HepG2 (cell line): ENCODE results near the gene TNFRSF6B. TPM values are rescaled to one million over a fixed set of nuclear protein-coding genes. Genes with fewer than 3 reads are reported as not detected.

Experiments used
- ADNP ChIP-seq: sonication (generic); formaldehyde crosslinking; IDR thresholded peaks from 2 replicates; pipeline ENCODE4 v1.4.0; 2020; ENCODE audit warnings: missing genetic modification reagents
- AGO1 ChIP-seq: fragments of 200-400 bp; formaldehyde crosslinking; IDR thresholded peaks from 2 replicates; pipeline ENCODE4 v1.6.1; 2017; ENCODE audit warnings: mild to moderate bottlenecking, low read depth, low read length, moderate library complexity; ENCODE audit not compliant: poor library complexity, severe bottlenecking
- ELF1 ChIP-seq: sonication (generic); formaldehyde crosslinking; IDR thresholded peaks from 2 replicates; pipeline ENCODE4 v1.4.0; 2020; ENCODE audit warnings: missing genetic modification reagents
- FOSL1 ChIP-seq: sonication (generic); formaldehyde crosslinking; IDR thresholded peaks from 2 replicates; pipeline ENCODE4 v1.9.0; 2021; ENCODE audit warnings: missing genetic modification reagents, borderline replicate concordance
- GTF2F1 ChIP-seq: fragments of 150-350 bp; IDR thresholded peaks from 2 replicates; pipeline ENCODE4 v1.6.1; 2014; ENCODE audit warnings: low read length
- HNF4A ChIP-seq: sonication (generic); formaldehyde crosslinking; IDR thresholded peaks from 2 replicates; pipeline ENCODE4 v1.4.0; 2020; ENCODE audit warnings: missing genetic modification reagents
- MXI1 ChIP-seq: IDR thresholded peaks from 3 replicates; pipeline ENCODE4 v1.6.1; 2012; ENCODE audit warnings: low read depth, low read length, inconsistent platforms, borderline replicate concordance
- NR2C2 ChIP-seq: sonication (generic); formaldehyde crosslinking; IDR thresholded peaks from 2 replicates; pipeline ENCODE4 v1.4.0; 2020; ENCODE audit warnings: missing genetic modification reagents, mild to moderate bottlenecking, moderate library complexity, borderline replicate concordance
- NR2F2 ChIP-seq: IDR thresholded peaks from 2 replicates; pipeline ENCODE4 v1.6.1; 2012; ENCODE audit warnings: low read depth, inconsistent platforms, borderline replicate concordance
- TBP ChIP-seq: sonication (generic); formaldehyde crosslinking; IDR thresholded peaks from 2 replicates; pipeline ENCODE4 v1.5.0; 2020; ENCODE audit warnings: missing genetic modification reagents
- TCF12 ChIP-seq, 2 experiments: fragments of 450-650 bp in 1 of 2; sonication (generic) in 1 of 2; formaldehyde crosslinking in 1 of 2; IDR thresholded peaks; 2 replicates each; pipeline versions ENCODE4 v1.6.1 to v1.8.0; 2017 to 2022; ENCODE audit warnings: antibody characterized with exemption in 1 of 2, mild to moderate bottlenecking in 1 of 2, missing genetic modification reagents in 1 of 2, moderate library complexity in 1 of 2
- WIZ ChIP-seq: sonication (generic); formaldehyde crosslinking; IDR thresholded peaks from 2 replicates; pipeline ENCODE4 v1.5.1; 2020; ENCODE audit warnings: mild to moderate bottlenecking, missing genetic modification reagents
- polyA plus RNA-seq, 8 experiments: library from polyadenylated mRNA; depleted of rRNA in 3 of 8; stranded (reverse) in 7 of 8; unstranded in 1 of 8; fragments of >200 nt; fragmentation: Illumina TruSeq in 4 of 8; extraction: Trizol in 4 of 8; gene quantifications; 2 replicates each; pipeline versions ENCODE4 v1.2.1 to v1.2.3, GENCODE V29; 2011 to 2016; ENCODE audit warnings: low read depth in 4 of 8, missing spikeins in 1 of 8, mixed read lengths in 1 of 8; ENCODE audit not compliant: insufficient read depth in 1 of 8
- total RNA-seq, 5 experiments: library from RNA; depleted of rRNA; stranded (reverse); fragments of >200 nt; fragmentation: Illumina TruSeq; extraction: Trizol; gene quantifications; 2 replicates each; pipeline ENCODE4 v1.2.3, GENCODE V29; 2016; ENCODE audit warnings: low read depth in 1 of 5
- TF ChIP-seq, protein P1 (sequence below): sonication (generic); formaldehyde crosslinking; IDR thresholded peaks from 2 replicates; pipeline ENCODE4 v1.5.1; 2020; ENCODE audit warnings: missing genetic modification reagents, mild to moderate bottlenecking, borderline replicate concordance
- TF ChIP-seq, protein P2 (sequence below): sonication (generic); formaldehyde crosslinking; IDR thresholded peaks from 2 replicates; pipeline ENCODE4 v1.4.0; 2020; ENCODE audit warnings: missing genetic modification reagents
- TF ChIP-seq, protein P3 (sequence below): sonication (generic); formaldehyde crosslinking; IDR thresholded peaks from 2 replicates; pipeline ENCODE4 v1.8.0; 2022; ENCODE audit warnings: mild to moderate bottlenecking, missing genetic modification reagents, moderate library complexity
- TF ChIP-seq, protein P4 (sequence below): IDR thresholded peaks from 2 replicates; pipeline ENCODE4 v1.6.1; 2016; ENCODE audit warnings: low read depth, missing genetic modification reagents, missing compliant biosample characterization
- TF ChIP-seq, protein P5 (sequence below): sonication (generic); formaldehyde crosslinking; conservative IDR thresholded peaks from 2 replicates; pipeline ENCODE4 v1.4.0; 2020; ENCODE audit warnings: missing genetic modification reagents

Gene TNFRSF6B
- total and polyA plus RNA-seq, 2 of the 13 experiments (the other 11 are each of a cell fraction or from before 2014, with no cell fraction given): 0.24 TPM; not detected in 1

DNA sequence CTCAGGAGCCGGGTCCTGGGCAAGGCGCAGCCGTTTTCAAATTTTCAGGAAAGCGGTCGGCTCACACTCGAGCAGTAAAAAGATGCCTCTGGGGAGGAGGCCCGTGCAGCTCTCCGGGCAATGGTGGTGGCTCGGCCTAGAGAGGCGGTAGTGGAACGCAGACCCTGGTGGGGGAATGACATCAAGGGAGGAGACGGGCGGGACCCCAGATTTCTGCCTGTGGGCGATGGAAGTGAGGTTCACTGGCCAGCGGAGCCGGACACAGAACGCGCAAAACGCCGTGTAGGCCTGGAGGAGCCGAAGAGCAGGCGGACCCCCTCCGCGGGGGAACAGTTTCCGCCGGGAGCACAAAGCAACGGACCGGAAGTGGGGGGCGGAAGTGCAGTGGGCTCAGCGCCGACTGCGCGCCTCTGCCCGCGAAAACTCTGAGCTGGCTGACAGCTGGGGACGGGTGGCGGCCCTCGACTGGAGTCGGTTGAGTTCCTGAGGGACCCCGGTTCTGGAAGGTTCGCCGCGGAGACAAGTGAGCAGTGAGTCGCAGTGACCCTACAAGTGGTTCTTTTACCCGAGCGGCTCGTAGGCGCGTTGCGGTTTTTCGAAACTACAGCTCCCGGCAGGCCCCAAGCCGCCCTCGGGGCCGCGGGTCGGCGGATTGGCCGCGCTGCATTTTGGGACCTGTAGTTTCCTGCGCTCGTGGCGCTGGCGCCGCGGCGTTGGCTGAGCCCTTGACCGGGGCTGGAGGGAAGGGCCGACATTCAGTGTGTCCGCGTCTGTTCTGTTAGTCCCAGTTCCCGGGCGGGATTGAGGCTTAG is 38.3 kb upstream of the TNFRSF6B start, which contains the start of gene RTEL1 (continued):
- TF ChIP-seq, protein P1, sequence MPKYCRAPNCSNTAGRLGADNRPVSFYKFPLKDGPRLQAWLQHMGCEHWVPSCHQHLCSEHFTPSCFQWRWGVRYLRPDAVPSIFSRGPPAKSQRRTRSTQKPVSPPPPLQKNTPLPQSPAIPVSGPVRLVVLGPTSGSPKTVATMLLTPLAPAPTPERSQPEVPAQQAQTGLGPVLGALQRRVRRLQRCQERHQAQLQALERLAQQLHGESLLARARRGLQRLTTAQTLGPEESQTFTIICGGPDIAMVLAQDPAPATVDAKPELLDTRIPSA (CRISPR knock-in tag): peak; percentile 89; the same call in 1 of the 2 replicates
- TF ChIP-seq WIZ (no peak; the same call in none of the 2 replicates), ELF1 (CRISPR knock-in tag) (peak; percentile 89), ADNP (CRISPR knock-in tag) (0 out of 2 replicates have a peak, but pooled peaks have one; percentile 36), NR2C2 (peak; percentile 98), FOSL1 (CRISPR knock-in tag) (peak; percentile 54; the same call in 1 of the 2 replicates), TBP (peak; percentile 98), AGO1 (peak; percentile 72), NR2F2 (peak; percentile 78; the same call in 1 of the 2 replicates), HNF4A (CRISPR knock-in tag) (peak; percentile 62), GTF2F1 (peak; percentile 71; the same call in 1 of the 2 replicates), TCF12 (IDR thresholded peaks at IDR 0.05) (no peak), TCF12 (CRISPR knock-in tag; IDR thresholded peaks at IDR 0.05) (peak; percentile 63; the same call in 1 of the 2 replicates), MXI1 (peak; percentile 85; the same call in 1 of the 3 replicates)
- TF ChIP-seq, protein P2, sequence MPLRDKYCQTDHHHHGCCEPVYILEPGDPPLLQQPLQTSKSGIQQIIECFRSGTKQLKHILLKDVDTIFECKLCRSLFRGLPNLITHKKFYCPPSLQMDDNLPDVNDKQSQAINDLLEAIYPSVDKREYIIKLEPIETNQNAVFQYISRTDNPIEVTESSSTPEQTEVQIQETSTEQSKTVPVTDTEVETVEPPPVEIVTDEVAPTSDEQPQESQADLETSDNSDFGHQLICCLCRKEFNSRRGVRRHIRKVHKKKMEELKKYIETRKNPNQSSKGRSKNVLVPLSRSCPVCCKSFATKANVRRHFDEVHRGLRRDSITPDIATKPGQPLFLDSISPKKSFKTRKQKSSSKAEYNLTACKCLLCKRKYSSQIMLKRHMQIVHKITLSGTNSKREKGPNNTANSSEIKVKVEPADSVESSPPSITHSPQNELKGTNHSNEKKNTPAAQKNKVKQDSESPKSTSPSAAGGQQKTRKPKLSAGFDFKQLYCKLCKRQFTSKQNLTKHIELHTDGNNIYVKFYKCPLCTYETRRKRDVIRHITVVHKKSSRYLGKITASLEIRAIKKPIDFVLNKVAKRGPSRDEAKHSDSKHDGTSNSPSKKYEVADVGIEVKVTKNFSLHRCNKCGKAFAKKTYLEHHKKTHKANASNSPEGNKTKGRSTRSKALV (CRISPR knock-in tag): peak; percentile 95
- TF ChIP-seq, protein P3, sequence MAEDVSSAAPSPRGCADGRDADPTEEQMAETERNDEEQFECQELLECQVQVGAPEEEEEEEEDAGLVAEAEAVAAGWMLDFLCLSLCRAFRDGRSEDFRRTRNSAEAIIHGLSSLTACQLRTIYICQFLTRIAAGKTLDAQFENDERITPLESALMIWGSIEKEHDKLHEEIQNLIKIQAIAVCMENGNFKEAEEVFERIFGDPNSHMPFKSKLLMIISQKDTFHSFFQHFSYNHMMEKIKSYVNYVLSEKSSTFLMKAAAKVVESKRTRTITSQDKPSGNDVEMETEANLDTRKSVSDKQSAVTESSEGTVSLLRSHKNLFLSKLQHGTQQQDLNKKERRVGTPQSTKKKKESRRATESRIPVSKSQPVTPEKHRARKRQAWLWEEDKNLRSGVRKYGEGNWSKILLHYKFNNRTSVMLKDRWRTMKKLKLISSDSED (CRISPR knock-in tag): no peak
- TF ChIP-seq, protein P4, sequence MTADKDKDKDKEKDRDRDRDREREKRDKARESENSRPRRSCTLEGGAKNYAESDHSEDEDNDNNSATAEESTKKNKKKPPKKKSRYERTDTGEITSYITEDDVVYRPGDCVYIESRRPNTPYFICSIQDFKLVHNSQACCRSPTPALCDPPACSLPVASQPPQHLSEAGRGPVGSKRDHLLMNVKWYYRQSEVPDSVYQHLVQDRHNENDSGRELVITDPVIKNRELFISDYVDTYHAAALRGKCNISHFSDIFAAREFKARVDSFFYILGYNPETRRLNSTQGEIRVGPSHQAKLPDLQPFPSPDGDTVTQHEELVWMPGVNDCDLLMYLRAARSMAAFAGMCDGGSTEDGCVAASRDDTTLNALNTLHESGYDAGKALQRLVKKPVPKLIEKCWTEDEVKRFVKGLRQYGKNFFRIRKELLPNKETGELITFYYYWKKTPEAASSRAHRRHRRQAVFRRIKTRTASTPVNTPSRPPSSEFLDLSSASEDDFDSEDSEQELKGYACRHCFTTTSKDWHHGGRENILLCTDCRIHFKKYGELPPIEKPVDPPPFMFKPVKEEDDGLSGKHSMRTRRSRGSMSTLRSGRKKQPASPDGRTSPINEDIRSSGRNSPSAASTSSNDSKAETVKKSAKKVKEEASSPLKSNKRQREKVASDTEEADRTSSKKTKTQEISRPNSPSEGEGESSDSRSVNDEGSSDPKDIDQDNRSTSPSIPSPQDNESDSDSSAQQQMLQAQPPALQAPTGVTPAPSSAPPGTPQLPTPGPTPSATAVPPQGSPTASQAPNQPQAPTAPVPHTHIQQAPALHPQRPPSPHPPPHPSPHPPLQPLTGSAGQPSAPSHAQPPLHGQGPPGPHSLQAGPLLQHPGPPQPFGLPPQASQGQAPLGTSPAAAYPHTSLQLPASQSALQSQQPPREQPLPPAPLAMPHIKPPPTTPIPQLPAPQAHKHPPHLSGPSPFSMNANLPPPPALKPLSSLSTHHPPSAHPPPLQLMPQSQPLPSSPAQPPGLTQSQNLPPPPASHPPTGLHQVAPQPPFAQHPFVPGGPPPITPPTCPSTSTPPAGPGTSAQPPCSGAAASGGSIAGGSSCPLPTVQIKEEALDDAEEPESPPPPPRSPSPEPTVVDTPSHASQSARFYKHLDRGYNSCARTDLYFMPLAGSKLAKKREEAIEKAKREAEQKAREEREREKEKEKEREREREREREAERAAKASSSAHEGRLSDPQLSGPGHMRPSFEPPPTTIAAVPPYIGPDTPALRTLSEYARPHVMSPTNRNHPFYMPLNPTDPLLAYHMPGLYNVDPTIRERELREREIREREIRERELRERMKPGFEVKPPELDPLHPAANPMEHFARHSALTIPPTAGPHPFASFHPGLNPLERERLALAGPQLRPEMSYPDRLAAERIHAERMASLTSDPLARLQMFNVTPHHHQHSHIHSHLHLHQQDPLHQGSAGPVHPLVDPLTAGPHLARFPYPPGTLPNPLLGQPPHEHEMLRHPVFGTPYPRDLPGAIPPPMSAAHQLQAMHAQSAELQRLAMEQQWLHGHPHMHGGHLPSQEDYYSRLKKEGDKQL (CRISPR knock-in tag): peak; percentile 82
- TF ChIP-seq, protein P5, sequence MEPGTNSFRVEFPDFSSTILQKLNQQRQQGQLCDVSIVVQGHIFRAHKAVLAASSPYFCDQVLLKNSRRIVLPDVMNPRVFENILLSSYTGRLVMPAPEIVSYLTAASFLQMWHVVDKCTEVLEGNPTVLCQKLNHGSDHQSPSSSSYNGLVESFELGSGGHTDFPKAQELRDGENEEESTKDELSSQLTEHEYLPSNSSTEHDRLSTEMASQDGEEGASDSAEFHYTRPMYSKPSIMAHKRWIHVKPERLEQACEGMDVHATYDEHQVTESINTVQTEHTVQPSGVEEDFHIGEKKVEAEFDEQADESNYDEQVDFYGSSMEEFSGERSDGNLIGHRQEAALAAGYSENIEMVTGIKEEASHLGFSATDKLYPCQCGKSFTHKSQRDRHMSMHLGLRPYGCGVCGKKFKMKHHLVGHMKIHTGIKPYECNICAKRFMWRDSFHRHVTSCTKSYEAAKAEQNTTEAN: peak; percentile 80
